GM13977 (cell line): ENCODE data around the gene STT3A.

ENCODE experiments used
- DNase-seq: peaks from one replicate; pipeline ENCODE4 v3.0.0; 2012; ENCODE audit warnings: low spot score
- in situ Hi-C: fragments of 300-500 bp; cut with MboI; formaldehyde crosslinking; loops from one replicate; pipeline ENCODE4 v1.12.0; 2022; ENCODE audit warnings: low sequenced_read_pairs, low pct_unique_long_range_greater_than_20kb, mixed read lengths, inconsistent platforms; ENCODE audit not compliant: unreplicated experiment
- TF ChIP-seq, protein P1 (sequence below): IDR thresholded peaks from 2 replicates; pipeline ENCODE4 v1.5.1; 2012; ENCODE audit warnings: mild to moderate bottlenecking, control low read depth; ENCODE audit not compliant: insufficient read depth; ENCODE audit errors: extremely low read depth, missing control alignments

Gene STT3A

DNA sequence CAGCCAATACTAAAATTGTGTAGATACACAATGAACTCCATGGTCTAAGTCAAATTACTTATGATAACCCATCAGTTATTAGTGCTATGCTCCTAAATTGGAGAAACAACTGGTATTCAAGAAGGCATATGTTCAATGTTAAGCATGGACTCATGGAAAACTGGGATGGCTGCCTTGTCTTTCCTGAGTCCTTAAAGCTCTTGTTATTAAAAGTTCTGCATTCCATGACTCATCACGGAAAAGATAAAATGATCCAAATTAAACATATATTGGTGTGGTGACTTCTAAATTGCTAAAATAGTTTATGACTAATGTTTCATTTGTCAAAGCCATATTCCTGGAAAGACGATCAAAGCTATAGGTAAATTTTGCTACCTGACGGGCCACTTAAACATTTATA lies 32.8 kb upstream of the STT3A start:
- TF ChIP-seq, protein P1, sequence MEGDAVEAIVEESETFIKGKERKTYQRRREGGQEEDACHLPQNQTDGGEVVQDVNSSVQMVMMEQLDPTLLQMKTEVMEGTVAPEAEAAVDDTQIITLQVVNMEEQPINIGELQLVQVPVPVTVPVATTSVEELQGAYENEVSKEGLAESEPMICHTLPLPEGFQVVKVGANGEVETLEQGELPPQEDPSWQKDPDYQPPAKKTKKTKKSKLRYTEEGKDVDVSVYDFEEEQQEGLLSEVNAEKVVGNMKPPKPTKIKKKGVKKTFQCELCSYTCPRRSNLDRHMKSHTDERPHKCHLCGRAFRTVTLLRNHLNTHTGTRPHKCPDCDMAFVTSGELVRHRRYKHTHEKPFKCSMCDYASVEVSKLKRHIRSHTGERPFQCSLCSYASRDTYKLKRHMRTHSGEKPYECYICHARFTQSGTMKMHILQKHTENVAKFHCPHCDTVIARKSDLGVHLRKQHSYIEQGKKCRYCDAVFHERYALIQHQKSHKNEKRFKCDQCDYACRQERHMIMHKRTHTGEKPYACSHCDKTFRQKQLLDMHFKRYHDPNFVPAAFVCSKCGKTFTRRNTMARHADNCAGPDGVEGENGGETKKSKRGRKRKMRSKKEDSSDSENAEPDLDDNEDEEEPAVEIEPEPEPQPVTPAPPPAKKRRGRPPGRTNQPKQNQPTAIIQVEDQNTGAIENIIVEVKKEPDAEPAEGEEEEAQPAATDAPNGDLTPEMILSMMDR = no peak
- in situ Hi-C loops = no loop called here

DNA sequence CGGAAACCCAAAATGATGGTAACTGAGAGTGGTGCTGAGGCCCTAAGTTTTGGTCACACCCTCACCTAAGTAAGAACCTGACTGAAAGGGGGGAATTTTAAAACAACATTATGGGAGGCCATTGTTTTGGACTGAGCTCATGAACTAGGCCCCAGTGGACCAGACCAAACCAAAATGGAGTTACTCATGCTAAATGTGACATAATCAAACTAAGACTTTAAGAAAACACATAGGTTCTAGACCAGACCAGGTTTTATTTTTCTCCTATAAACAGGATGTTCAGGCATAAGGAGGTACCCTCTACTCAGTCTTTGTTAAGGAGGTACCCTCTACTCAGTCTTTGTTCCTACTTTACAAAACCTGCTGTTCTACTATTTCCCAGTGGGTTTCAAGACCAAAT lies 30.7 kb upstream of the STT3A start:
- no peak for DNase-seq
- TF ChIP-seq, protein P1 = no peak
- in situ Hi-C loops = no loop called here

More for the DNA sequence above, 32.8 kb upstream of the STT3A start:
- no peak for DNase-seq

DNA sequence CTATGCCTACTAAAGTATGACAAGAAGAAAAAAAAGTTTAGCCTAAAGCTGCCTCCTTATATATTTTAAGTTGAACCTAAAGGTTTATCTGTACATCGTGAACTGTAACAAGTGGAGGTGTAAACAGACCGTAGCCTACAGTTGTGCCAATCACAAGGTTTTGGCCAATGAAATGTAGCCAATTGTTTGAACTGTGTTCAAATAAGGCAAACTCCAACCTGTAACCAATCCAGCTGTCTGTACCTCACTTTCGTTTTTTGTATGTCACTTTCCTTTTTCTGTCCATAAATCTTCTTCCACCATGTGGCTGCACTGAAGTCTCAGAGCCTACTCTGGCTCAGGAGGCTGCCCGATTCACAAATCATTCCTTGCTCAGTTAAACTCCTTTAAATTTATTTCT lies 30.2 kb upstream of the STT3A start:
- no peak for DNase-seq
- TF ChIP-seq, protein P1 = no peak
- in situ Hi-C loops = no loop called here

DNA sequence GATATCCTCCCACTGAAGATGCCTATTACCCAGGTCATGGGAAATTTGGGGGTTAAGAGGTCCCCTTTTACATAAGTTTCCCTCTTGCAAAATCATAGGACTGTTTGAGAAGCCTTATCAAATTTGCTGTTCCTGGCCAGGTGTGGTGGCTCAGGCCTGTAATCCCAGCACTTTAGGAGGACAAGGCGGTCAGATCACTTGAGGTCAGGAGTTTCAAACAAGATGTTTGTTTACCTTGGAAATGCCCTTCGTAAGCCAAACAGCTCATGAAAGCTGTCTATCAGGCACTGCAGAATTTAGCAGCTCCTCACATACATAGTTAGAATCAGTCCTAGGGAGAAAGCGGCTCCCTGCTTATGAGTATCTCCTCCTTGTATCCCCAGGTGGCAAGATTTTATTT lies 28.3 kb upstream of the STT3A start:
- DNase-seq = no peak
- in situ Hi-C loops = no loop called here
- TF ChIP-seq, protein P1 = no peak

DNA sequence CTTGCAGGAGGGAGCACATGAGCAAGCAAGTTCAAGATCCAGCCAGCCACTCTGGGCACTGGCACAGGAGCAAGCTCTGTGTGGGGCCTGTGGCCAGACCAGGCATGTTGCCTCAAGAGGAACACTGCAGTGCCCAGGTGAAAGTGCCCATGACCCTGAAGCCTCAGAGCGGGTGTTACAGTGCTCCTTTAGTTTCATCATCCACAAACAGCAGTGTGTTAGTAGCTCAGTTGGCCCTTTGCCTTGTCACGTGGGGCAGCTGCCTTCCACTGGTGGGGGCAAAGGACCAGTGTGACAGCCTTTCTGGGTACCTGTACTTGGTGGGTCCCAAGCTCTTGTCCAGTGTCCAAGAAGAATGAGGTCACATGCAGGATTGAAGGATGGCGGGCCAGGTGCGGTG lies 26.4 kb upstream of the STT3A start:
- TF ChIP-seq, protein P1 = no peak
- in situ Hi-C loops = no loop called here
- DNase-seq = no peak

DNA sequence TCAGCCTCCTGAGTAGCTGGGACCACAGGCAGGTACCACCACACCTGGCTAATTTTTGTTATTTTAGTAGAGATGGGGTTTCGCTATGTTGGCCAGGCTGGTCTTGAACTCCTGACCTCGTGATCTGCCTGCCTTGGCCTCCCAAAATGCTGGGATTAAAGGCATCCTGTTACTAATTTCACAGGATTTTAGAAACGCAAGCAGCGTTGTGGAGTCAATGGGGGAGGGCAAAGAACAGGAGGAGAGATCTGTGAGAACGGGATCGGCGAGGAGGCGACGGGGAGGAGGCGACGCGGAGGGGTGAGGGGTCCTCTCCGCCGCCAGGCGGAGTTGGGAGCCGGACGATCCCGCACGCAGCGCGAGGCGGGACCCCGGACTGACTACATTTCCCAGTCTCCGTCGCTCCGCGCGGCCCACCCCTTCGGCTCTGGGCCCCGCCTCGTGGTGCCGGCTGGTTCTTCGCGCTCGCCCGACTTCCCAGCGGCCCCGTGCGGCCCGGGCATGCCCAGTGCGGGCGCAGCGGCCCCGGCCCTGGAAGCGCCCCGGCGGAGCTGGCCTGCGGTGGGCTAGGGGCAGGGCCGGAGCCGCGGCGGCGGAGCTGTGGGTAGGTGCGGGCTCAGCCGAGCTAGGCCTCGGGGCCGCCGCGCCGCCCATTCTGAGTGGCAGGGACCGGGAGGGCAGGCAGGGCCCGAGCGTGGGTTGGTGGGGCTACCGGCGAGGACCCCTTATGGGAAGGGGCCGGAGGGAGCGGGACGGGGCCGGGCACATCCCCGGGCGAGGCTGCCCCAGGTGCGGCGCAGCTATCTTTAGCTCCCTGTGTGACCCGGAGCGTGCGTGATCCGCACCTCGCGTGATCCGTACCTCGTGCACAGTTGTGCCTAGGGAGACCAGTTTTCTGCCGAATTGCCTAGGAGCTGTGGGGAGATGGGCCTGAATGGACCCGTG lies 23.4 kb upstream of the STT3A start, which contains the start of gene EI24:
Gene EI24, plus strand, starts transcription at position 508 of the 945 bp plus-strand sequence. CDS start 3,051 bp downstream, outside the sequence.
- TF ChIP-seq, protein P1 = peak; percentile 62
- in situ Hi-C loops = no loop called here
- DNase-seq = peak; percentile 91
